Activated CD4-positive, alpha-beta T cell treated with anti-CD3 and anti-CD28 coated beads for 1 hour (primary cell): ENCODE data around the gene CCT7.
A peak's percentile ranks its signal among the peaks of the same experiment; 100 is the strongest.
"Not testable (repeated sequence)": the region's sequence is repeated elsewhere in the genome, so short reads cannot be mapped to it uniquely, and the experiment has no call there.

Source experiments
- DNase-seq: peaks from one replicate; pipeline ENCODE4 v3.0.0-alpha.2; 2020

CCT7 gene

DNA sequence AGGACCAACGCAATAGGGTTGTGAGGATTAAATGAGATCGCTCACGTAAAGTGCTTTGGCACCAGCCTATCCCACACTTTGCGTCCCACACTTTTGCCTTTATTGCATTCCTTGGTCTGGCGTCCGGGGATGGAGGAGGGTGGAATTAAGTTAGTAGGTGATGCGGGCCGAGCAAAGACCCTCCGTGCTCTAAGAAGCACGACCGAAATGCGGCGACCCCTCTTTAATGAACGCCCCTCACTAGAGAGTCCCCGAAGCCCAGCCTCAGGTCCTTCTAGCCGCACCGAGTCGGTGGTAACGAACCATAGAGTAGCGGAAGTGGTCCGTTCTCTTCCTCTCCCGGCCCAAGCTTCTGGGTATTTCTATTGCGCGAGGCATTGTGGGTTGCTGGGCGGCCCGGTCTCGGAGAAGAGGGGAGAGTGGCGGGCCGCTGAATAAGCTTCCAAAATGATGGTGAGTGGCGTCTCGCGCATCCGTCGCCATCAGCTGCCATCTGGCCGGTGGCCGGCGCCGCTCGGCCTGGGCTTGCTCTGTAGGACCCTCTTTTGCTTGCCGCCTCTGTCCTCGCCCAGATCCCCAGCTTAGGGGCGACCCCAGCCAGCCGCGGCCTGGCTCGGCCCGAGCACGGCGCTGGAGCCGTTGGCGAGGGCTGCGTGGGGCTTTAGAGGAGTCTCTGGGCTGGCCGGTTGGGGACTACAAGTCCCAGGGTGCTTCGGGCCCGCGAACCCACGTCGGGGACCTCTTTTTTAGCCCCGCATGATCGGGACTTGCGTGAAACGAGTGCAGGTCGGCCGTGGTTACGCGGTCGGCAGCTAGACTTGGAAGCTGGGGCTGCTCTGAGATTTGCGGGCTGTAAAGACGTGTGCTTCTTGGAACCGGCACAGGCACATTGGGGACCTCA, at the start of gene CCT7:
TSS of gene CCT7 (plus strand) at position 377 of the 901 bp plus-strand sequence. CDS start at position 448, 71 bp downstream.
- DNase-seq, result peak; percentile 77

DNA sequence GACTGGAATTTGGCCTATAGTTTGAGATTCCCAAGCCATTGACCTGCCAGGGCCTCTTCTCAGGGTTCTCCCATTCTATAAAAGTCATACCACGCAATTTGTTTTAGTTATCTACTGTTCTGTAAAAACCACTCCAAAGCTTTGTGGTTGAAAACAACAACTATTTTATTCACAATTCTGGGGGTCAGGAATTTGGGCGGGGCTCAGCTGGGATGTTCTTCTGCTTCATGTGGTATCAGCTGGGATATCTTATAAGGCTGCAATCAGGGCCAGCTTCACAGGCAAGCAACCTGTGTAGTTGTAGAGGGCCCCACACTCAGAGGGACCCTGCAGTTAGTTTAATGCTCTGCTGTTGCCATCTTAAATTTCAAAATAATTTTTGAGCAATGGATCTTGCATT, 48.1 kb upstream of the CCT7 start:
- no peak for DNase-seq

DNA sequence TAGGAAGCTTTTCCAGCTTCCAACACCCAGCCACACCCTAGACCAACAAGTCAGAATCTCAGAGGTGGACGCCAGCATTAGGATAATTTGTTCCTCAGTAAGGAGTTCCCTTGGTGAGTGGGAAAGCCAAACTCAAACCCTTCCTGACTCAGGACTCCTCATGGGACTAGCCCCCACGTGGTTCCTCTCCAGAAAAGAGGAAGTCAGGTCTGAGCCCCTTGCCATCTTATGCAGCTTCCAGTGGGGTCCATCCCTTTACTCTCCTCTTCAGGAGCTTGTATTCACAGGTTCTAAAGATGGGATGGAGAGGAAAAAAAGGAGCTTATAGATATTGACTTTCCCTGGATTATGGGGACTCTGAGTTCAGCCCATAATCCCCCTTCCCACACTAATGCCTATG, 46.6 kb upstream of the CCT7 start:
- DNase-seq, result no peak

DNA sequence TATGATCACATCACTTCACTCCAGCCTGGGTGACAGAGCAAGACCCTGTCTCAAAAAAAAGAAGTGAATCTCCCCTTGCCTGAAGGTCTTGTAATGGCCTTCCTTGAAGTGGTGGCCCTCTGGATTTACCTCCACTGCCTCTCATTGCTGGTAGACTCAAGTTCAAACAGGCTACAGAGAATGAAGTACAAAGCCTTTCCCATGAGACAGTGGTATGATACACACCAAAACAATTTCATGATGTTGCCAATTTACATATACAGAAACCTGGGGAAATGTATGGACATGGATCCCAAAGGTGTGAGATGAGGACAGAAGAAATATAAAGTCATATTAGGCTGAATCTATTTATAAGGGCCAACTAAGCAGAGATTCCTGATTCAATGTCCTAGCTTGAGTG, 36.5 kb upstream of the CCT7 start:
- DNase-seq, result no peak

DNA sequence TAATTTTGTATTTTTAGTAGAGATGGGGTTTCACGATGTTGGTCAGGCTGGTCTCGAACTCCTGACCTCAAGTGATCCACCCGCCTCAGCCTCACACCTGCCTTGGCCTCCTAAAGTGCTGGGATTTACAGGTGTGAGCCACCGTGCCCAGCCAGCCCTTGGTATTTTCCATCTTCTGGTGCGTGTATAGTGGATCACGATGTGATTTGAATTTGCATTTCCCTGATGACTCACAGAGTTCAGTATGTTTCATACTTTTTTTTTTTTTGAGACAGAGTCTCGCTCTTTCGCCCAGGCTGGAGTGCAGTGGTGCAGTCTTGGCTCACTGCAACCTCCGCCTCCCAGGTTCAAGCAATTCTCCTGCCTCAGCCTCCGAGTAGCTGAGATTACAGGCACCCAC, 33.8 kb upstream of the CCT7 start:
- not testable (repeated sequence) for DNase-seq

DNA sequence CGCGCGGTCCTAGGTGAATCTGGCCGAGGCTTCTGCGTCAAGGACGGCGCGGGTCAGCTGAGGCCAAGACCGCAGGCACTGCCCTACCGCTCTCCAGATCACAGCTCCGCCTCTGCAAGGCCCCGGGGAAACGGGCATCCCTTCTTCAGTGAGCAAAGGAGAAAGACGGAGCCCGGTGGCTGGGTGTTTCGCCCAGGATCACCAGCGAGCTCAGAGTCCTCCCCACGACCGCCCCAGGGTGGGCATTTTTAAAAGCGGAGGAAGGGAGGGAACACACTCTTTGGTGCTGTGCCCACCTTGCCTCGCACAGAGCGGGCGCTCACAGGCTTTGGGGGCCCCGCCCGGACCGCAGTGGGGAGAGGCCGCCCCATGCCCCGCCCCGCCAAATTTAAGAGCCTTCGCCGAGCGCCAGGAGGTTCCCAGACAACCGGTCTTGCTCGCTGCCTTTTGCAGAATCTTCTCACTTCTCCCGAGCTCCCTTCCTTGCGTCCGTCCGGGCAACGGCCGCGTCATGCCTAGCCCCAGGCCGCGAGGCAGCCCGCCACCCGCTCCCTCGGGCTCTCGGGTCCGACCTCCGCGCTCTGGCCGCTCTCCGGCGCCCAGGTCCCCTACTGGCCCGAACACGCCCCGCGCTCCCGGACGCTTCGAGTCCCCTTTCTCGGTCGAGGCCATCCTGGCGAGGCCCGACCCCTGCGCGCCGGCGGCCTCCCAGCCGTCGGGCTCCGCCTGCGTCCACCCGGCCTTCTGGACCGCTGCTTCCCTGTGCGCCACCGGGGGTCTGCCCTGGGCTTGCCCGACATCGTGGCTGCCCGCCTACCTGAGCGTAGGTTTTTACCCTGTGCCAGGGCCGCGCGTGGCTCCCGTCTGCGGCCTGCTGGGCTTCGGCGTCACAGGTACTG, 31.7 kb upstream of the CCT7 start, which contains the start of gene NOTO:
TSS of gene NOTO (plus strand) at position 419 of the 899 bp plus-strand sequence. CDS start at position 512, 93 bp downstream.
- DNase-seq, result no peak

DNA sequence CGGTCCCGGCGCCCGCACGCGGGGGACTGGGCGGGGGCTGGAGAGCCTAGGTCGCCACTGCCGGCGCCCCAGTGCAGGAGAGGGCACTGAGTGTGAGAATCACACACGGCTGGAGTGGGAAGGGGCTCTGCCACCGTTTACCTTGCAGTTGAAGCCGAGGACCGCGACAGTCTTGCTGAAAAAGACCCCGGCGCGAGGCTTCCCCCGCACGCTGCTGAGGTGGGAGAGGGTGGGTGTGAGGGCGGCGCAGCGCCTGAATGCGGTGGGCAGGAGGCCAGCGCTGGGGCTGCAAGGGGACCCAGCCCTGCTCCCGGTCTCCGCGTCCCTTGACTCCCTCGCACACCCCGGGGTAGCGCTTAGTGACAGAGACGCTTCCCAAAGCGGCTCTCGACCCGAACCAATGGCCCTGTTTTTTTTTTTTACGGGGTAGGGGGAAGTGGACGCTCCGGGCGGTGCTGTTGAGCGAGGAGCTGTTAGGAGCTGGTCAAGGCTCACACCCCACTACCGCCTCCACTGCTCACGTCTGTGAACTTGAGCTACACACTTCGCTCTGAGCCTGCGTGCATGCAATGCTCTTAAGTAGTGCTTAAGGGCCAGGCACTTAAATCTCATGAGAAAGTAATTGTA, 30.9 kb upstream of the CCT7 start:
- no peak for DNase-seq

DNA sequence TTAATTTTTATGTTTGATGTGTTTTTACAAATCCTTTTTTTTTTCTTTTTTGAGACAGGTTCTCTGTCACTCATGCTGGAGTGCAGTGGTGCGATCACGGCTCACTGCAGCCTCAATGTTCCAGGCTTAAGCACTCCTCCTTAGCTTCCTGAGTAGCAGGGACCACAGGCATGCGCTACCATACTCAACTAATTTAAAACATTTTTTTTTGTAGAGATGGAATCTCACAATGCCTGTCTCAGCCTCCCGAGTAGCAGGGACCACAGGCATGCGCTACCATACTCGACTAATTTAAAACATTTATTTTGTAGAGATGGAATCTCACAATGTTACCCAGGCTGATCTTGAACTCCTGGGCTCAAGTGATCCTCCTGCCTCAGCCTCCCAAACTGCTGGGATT, 28.5 kb upstream of the CCT7 start:
- DNase-seq, result no peak

DNA sequence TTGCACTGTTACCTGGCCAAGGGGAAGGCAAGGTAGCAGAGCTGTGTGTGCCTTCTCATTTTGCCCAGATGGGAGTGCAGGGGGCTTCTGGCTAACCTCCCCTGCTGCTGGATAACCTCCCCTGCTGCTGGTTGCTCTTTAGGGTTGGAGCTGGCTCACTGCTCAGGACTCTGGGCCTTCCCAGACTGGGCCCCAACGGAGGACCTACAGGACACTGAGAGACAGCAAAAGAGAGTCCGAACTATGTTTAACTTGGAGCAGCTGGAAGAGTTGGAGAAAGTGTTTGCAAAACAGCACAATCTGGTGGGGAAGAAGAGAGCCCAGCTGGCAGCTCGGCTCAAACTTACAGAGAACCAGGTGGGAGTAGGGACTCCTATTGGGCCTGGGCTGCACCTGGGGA, 25.9 kb upstream of the CCT7 start:
- DNase-seq, result no peak

DNA sequence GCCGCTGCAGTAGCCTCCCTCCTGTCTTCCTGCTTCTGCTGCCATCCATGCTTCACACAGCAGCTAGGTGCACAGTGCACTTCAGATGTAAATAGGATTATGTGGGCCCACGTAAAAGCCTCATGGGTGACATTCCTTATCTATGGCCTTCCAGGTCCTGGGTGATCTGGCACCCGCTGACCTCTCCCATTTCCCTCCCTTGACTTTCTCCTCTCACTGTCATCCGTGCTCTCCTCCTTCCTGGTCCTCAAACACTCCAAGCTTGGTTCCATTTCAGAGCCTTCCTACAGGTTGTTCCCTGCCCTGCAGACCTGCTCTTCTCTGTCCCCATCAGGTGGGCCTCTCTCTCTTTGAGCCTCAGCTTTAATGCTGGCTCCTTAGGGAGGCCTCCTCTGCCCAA, 24.1 kb upstream of the CCT7 start:
- no peak for DNase-seq

DNA sequence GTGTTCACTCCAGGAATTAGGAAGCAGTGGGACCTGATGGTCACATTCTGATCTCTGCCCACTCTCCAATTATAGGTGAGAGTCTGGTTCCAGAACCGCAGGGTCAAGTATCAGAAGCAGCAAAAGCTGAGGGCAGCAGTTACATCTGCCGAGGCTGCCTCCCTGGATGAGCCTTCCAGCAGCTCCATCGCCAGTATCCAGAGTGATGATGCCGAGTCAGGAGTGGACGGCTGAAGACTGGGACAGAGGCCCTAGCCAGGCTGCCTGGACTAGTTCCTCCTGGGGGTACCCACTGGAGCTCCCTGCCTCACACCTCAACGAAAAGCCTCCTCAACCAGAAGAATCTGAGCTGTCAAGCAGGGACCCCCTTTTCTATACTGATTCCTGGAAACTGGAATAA, 23.4 kb upstream of the CCT7 start:
- no peak for DNase-seq

DNA sequence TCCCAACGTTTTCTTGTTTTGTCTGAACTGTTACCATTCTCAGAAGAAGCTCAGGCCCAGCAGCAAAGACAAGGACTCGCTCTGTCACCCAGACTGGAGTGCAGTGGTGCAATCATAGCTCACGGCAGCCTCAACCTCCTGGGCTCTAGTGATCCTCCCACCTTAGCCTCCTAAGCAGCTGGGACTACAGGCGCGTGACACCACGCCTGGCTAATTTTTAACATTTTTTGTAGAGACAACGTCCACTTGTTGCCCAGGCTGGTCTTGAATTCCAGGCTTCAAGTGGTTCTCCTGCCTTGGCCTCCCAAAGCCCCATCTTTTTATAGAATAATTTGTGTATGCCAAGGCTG, 22.0 kb upstream of the CCT7 start:
- DNase-seq, result no peak

DNA sequence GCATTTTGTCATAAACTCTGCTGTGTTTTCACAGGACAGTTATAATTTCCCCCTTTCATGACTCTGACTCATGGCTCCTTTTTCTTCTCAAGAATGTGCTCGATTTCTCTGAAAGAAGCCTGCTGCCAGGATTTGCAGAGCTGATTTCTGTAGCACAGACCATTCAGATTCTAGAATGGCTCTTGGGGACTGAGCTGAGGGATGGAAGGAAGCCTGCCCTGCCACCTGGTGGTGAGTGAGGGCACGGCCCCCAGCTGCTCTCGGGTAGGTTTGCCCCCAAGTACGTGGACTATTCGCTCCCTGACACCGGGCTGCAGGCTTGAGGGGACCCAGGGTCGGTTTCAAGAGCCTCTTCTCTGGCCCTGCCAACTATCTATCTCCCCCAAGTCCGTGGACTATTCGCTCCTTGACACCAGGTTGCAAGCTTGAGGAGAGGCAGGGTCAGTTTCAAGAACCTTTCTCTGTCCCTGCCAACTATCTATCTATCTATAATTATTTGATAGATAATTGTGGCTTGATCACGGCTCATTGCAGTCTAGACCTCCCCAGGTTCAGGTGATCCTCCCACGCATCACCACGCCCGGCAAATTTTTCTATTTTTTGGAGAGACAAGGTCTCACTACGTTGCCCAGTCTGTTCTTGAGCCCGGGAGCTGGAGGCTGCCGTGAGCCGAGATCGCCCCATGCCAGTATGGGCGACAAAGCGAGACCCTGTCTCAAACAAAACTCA, 21.5 kb upstream of the CCT7 start:
- DNase-seq, result peak; percentile 58

DNA sequence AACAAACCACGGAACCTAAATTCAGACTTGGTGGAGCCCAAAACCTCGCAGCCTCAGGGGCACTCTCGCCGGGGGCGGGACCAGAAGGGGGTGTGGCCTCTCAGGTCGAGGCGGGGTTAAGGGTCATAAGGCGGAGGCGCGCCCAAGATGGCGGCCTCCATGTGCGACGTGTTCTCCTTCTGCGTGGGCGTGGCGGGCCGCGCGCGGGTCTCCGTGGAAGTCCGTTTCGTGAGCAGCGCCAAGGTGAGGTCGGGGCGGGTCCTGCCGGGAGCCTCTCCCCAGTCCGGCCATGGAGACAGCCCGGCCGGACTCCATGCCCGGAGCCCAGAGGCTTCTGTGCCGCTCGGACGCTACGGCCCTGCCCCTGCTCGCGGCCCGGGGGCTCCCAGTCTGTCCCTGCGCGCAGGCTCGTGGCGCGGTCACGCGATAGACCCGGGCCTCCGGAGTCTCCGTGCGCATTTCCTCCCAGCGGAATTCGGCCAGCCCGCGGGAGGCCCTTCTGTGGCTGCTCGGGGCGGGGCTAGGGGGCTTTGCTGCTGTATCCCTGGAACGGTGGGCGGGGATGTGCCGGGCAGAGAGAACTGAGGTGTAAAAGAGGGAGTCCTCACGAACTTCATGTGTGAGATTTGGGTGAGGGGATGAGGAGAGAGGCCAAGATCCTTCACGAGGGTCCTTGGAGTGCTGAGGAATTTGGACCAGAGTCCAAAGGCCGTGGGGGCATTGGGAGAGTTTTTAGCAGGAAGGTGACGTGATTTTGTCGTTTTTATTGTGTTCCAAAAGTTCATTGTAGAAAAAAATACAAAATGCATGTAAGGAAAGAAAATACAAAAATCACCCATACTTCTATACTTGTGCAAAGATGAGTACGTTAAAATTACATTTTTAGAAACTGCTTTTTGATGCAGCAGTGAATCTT, 19.7 kb upstream of the CCT7 start, which contains the start of gene SMYD5:
TSS of gene SMYD5 (plus strand) at position 126 of the 916 bp plus-strand sequence. CDS start at position 148, 22 bp downstream.
- peak; percentile 87 for DNase-seq

DNA sequence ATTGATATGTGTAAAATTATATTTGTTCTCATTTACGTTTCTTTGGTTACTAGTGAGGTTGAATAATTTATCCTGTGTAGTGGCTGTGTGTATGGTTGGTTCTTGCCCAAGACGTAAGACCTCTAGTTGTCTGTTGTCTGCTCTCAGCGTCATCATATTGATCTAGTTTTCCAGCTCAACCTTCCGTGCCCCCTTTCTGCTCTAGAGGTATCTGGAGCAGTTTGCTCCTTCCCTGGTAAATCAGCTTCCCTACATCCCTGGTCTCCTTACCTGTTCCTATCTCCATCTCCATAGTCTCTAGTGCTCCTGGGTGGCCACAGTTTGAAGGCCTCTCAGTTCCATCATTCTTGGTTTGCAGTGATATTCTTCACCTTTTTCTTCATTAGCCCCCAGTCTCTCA, 18.9 kb upstream of the CCT7 start:
- no peak for DNase-seq

DNA sequence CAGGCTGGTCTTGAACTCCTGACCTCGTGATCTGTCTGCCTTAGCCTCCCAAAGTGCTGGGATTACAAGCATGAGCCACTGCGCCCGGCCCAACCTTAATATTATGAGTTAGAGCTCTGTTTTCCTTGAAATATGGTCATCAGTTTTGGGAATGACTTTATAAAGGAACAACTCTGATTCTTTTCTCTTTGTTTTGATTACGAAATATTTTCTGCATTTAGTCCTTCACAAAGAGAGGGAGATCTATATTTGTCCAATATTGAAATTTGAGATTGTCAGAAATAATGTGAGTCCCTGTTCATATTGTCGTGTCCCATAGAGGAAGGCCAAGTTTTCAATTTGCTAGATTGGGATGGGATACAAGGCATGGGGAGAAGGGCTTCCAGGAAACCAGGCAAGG, 16.9 kb upstream of the CCT7 start:
- no peak for DNase-seq

DNA sequence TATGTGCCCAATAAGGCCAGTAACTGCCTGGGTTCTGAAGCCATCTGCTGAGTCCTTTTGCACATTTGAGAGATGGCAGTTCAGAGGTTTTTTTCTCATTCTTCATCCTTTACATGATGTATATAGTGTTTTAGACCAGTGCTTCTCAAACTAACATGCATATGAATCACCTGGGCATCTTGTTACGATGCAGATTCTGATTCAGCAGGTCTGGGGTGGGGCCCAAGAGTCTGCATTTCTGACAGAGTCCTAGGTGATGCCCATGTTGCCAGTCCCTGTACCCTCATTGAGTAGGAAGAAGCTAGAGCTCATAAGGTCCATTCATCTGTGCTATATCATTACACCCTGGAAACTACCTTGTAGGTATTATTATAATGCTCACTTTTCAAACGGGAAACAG, 16.3 kb upstream of the CCT7 start:
- DNase-seq, result no peak

DNA sequence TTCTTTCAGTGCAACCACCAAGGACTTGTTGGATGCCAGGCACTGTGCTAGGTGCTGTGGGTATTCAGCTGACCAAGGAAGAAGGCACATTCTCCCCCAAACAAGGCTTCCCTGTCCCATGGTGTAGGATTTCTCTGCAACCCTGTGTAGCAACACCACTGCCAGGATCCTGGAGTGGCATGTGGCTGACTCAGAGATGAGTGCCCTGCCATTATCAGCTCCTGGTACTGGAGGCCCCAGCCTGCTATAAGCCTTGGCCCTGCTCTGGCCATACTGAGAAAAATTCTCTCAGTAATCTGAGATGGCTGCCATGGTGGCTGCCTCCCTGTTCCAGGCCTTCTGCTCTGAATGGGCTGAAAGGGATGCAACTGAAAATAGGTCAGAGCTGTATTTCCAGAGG, 15.8 kb upstream of the CCT7 start:
- no peak for DNase-seq

DNA sequence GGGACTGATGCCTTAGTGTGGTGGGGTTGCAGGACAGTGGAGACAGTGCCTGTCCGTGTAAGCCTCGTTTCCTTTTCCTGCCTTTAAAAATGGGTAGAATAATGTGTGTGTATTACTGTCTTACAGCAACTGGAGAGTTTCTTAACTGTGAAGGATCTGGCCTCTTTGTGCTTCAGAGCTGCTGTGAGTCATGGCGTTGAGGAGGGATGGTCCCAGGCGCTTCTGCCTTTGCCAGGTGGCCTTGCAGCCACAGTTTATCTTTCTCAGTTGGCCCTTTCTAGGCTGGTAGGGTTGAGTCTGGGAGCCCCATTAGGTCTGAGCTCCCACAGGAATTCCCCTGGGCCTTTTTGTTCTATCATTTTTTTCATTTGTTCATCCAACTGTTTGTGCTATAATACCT, 10.3 kb upstream of the CCT7 start:
- DNase-seq, result no peak

DNA sequence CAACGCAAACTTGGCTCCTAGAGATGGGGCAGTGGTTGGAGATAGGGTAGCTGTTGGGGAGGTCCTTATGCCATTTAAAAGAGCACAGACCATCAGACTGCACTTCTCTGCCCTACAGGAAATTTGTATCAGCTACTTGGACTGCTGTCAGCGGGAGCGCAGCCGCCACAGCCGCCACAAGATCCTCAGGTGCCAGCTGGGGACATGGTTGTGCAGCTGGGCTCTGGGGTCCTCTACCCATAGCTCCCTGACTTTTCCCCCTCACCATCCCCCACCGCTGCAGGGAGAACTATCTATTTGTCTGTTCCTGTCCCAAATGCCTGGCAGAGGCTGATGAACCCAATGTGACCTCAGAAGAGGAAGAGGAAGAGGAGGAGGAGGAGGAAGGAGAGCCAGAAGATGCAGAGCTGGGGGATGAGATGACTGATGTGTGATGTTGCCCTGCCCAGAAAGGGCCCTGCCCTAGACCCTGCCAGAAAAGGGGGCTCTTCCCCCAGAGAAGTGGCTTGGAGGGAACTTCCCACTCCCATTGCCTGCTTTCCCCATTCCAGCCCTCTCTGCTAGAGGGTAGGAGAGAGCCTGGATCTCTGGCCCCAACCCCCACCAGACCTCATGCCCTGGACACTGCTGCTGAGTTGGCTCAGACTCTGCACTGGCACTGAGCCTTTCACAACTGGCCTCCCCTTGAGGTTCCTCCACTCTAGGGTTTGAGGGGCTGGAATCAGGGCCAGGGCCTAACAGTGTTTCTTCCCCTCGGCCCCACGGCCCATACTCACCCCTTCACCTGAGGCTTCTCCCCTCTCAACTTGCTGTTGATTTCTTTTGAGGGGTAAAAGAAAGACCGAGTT, 8.4 kb upstream of the CCT7 start:
- no peak for DNase-seq
